ENCODE data around the gene SKP2.
A peak's percentile ranks its signal among the peaks of the same experiment; 100 is the strongest.
"Not testable (repeated sequence)": the region's sequence is repeated elsewhere in the genome, so short reads cannot be mapped to it uniquely, and the experiment has no call there.

SKP2 gene
- 6.0 to 48.7 (median 25.4) reads per million in 17 experiments for total RNA-seq

DNA sequence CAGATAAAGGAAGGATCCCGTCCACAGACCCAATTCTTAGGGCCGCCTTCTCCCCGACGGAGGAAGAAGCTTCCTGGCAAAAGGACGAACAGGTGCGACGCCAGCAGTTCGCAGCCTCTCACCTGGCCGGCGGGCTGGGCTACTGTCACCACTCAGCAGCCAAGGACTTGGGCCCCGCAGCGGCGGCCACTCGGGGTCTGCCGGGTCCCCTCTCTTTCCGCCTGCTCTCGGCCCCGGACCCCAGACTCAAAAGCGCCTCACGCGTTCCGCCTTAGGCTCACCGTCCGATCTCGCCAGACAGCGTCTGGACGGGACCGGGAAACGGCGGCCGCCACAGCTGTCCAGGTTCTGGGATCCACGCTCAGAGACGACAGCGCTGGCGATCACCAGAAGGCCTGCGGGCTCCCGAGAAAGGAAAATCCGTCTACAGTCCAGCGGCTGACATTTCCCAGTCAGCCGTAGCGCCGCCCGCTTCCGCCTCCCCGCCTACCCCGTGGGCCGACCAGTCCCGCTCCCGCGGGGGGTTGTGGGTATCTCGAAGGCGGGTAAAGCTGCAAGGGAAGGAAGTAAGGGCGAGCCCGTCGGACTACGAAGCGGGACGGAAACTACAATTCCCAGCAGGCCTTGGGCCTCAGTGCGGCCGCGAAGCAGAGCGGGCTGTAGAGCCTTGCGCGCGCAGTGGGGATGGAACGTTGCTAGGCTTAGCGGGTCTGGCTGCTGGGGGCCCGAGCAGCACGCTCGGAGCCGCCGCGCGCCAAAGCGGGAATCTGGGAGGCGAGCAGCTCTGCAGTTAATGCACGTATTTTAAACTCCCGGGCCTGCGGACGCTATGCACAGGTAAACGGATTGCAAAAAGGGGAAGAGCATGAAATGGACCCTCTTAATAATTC lies at the start of gene SKP2, which contains the start of gene LMBRD2:
TSS of gene SKP2 (plus strand) at position 678 of the 890 bp plus-strand sequence. CDS start at position 830, 152 bp downstream.
TSS of gene LMBRD2 (minus strand) at position 454 of the 890 bp plus-strand sequence. CDS start 8,538 bp downstream, outside the sequence.
- DNase-seq = peak; percentile 97 to 98 (median 98)

DNA sequence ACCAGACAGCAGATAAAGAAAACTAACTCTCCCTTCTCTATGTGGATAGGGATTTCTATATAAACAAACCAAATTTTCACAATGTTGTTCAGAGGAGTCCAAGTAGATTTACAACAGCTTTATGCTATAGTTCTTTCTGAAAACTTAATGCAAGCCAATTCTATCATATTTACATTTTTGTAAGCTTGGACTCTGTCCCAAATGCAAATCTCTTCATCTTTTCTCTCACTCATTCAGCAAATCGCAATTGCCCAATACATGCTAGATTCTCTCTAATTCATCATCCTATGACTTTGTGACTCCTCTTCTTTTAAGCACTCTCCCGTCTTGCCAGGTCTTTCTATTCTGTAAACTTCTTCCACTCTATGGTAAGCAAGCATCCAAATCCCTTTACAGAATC lies 46.1 kb upstream of the SKP2 start:
- DNase-seq = no peak

DNA sequence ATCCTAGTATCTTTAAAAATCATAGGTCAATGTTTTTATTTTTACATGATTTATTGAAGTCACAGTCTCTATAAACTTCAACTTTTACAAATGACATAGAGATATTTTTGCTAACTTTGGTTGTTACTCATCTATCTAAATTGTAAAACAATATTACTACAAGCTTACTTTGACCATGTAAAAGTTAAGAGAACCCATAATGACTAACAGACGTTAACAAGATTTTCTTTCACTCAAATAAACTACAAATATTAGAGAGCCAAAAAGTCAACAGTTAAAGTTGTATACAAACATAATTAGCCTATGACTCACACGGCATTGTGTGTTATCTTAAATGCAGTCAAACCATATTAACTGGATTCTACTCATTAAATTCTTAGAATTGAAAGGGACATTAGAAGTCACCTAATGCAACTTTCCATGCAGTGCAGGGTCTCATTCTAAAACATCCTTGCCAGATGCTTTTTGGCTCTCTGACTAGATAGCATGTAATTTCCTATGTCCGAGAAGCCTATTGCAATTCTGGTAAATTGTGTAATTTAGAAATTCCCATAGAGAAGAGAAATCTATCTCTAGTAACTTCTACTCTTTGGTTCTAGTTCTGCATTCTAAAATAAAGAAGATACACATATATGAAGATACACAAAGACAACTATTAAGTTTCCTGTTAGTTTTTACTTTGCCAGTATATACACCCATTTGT lies 43.0 kb upstream of the SKP2 start:
- peak in 1 of 4 experiments; percentile 1 for DNase-seq

DNA sequence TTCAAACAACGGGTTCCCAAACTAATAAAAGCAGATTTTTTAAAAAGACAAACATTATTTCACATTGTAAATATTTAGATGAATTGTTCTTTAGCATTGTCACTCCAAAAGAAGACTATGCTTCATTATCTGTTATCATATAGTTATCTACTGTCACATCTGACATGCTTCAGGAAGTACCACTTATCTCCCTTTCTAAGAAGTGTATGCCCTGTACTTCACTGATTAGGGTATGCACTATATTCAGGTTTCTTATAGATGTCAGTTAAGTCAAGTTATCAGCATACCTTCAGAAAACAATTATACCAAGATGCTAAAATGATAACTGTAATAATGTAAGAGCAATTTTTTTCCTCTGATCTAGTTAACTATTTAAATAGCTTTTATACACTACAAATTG lies 40.7 kb upstream of the SKP2 start:
- no peak for DNase-seq

DNA sequence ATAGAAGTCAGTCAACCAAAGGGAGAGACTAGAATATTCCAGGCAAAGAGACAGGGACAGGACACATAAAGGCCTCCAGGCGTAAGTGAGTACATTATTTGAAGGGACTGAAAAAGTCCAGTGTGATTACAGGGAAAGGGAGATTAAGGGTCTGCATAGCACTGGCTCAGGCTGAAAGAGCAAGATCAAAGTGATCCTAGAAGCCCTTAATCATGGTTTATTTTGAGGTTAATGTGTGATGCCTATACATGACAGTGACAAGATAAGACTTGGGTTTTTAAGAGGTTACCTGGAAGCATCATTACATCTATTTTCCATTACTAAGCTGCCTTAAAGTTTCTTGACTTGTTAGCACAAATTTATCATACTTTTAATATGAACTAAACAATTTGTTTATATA lies 26.0 kb upstream of the SKP2 start:
- DNase-seq = no peak

DNA sequence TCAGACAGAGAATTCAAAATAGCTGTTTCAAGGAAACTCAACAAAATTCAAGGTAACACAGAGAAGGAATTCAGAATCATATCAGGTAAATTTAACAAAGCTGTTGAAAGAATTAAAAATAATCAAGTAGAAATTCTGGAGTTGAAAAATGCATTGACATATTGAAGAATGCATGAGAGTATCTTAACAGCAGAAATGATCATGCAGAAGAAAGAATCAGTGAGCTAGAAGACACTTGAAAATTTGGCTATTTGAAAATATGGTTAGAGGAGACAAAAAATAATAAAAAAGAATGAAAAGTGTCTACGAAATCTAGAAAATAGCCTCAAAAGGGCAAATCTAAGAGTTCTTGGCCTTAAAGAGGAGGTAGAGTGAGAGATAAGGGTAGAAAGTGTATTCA lies 23.1 kb upstream of the SKP2 start:
- DNase-seq = no peak

DNA sequence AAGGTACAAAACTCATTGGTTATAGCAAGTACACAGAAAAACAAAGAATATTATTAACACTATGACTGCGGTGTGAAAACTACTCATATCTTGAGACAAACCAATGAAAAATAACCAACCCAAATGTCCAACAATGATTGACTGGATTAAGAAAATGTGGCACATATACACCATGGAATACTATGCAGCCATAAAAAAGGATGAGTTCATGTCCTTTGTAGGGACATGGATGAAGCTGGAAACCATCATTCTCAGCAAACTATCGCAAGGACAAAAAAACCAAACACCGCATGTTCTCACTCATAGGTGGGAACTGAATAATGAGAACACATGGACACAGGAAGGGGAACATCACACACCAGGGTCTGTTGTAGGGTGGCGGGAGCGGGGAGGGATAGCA lies 22.2 kb upstream of the SKP2 start:
- DNase-seq = not testable (repeated sequence)

DNA sequence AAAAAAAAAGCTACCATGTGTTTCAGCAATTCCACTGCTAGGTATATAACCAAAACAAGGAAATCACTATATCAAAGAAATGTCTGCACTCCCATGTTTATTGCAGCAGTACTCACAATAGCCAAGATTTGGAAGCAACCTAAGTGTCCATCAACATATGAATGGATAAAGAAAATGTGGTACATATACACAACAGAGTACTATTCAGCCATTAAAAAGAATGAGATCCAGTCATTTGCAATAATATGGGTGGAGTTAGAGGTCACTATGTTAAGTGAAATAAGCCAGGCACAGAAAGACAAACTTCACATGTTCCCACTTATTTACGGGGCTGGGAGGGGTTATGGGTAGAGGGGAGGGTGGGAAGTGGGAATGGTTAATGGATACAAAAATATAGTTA lies 18.9 kb upstream of the SKP2 start:
- DNase-seq = not testable (repeated sequence)

DNA sequence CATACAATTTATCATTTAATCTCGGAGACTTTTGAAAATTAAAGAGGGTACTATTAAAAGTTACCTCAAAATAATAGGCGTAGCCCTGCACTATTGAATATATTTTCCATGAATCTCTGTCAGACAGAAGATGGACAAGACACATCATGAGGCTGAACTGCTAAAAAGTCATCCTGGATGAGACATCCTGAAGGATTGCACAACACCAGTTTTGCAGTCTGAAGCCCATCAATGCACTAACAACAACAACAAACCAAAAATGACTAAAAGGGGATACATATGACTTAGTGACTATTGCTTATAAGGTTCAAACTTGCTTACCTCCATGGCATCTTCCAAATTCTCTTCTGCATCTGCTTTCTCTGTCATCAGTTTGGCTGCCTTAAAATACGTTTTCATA lies 15.9 kb upstream of the SKP2 start:
- no peak for DNase-seq

DNA sequence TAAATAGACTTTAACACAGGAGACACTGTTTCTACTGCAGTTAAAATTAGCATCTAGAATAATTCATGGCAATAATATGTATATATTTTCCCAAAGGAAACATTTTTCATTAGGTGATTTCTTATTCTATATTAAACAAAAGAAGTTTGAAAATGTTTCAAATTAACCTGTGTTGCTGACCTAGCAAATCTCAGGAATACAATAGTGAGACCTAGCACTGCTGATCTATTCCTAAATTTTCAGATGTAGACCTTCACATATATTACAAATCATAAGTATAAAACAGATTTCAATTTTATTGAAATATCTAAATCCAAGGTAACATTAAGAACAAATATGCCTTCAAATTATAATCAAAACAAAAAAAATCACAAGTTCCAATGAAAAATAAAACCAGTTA lies 15.3 kb upstream of the SKP2 start:
- no peak for DNase-seq

DNA sequence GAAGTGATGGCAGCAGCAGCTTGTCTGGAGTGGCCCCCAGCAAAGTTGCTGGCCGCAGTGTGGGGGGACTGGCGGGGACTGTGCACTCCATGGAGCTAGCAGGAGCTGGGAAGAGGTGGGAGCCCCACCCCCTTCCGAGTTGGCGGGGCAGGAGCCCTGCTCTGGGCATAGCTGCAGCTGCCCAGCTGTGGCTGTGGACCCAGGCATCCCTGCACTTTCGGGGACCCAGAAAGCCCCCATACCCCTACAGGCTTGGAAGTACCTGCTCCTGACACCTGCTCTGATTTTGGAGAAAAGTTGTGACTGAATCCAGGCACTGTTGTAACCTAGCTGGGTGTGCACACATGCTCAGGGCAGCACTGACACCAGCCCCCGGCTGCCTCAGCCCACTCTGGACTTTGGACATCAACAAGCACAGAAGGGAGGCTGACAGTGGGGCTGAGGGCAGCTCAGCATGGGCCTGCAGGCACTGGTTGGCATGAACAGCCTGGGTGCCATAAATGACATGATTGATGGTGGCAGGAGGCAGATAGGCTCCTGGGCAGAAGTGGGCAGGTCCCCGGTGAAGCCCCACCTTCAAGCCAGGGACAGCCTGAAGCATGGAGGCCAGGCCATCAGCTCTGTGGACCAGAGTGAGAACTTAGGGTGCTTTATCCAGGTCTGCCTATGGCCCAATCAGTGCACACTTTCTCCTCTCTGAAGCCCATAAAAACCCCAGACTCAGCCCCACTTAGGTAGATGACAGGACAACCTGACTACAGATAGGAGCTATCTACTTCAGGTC lies 12.8 kb upstream of the SKP2 start:
- no peak for DNase-seq

DNA sequence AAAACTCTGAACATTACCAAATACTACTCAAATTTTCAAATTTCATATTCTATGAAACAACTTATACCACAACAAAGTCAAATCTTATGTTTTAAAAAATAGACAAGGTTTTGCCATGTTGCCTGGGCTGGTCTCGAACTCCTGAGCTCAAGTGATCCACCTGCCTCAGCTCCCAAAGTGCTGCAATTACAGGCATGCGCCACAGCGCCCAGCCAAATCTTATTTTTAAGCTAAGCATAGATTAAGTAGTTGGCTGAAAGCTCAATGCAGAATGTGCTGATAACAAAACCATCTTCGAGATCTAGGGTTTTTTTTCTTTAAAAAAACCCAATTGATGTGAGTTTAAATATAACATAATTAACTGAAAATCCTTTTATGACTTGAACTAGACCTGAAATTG lies 6.6 kb upstream of the SKP2 start:
- DNase-seq = no peak

DNA sequence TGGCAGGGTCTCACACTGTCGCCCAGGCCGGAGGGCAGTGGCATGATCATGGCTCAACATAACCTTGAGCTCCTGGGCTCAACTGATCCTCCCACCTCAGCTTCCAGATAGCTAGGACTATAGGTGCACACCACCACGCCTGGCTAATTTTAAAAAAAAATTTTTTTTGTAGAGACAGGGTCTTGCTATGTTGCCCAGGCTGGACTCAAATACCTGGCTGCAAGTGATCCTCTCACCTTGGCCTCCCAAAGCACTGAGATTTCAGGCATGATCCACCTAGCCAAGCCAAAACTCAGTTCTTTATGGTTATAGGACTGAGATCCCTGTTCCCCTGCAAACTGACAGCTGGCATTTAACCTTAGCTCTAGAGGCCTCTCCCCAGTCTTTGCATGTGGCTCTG lies 5.5 kb upstream of the SKP2 start:
- DNase-seq = no peak

DNA sequence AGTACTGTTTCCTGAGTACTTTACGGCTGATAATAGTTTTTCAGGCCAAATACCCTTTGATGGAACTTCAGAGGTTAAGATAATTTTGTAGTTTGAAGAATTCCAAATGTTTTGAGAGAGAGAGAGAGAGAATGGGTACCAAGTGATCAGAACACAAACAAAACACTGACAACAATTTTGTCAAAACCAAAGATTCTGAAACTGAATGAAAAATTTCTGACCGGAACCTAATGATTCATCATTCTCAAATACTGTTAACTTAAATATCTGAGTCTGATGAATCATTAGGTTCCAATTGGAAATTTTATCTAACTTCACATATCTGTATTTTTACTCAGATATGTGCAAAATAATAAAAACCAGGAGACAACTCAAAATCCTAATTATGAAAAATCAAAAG lies 4.2 kb upstream of the SKP2 start:
- DNase-seq = no peak

DNA sequence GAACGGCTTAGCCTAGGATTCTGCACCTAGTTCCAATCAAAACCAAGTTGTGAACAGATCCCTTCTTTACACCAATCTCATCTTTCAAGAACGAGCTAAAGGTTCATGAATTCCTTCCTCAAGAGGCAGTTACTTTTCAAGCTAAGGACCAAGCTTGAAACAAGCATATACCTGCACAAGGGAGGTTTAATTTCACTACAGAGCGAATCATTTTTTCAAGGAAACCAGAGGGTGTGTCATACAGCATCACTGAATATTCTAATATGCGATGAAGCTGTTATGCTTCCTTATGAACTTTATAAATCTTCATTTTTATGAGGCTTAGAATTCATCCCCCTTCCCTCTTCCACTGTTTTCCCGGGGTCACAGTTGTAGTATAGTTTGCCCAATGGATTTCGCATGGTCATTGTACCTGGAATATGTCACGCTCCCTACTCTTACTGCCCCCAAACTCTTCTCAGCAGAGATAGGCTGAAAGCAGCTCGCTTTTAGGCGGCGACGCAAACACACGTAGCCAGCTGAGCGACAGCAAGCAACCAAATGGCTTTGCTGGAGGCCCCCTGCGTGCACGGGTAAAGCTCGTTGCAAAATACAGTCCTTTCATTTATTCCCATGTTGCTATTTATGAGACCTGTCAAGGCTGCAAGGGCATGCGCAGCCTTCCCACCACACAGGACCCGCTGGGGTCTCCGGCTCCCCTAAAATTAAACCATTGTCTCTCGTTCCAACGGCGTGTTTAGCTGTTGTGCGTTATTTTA lies 1.1 kb upstream of the SKP2 start:
- DNase-seq = peak; percentile 57 to 74 (median 67)

DNA sequence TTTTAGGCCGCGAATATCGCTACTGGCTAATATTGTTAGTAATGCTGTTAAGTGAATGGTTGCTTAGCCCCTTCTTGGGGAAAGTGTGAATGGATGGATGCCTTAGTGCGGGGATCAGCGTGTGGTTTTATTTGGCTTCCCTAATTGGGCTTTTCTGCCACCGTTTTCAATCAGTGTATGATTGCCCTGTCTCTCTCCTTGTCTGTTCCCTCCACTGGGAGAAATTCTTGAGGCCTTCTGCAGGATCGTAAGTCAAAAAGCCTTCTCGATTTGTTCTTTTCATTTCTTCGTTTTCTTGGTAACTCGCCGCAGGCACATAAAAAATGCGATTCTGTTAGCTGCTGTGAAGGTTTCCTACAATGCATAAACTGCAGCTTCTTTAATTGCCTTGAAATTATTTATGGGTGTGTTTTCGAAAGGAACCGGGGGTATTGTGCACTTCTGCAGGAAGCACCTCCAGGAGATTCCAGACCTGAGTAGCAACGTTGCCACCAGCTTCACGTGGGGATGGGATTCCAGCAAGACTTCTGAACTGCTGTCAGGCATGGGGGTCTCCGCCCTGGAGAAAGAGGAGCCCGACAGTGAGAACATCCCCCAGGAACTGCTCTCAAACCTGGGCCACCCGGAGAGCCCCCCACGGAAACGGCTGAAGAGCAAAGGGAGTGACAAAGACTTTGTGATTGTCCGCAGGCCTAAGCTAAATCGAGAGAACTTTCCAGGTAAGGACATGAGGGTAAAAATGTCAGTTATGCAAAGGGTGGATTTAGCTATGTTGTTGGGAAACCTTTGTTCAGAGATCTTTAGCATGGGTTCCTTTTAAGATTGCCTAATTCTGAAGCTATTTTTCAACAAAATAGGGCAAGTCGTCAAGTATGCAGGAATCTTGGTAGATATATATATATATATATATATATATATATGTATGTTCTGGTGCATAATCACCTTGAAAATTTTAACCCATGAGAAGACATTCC lies 700 bp downstream of the SKP2 start:
- peak in 3 of 4 experiments; percentile 4 to 17 (median 8) for DNase-seq

DNA sequence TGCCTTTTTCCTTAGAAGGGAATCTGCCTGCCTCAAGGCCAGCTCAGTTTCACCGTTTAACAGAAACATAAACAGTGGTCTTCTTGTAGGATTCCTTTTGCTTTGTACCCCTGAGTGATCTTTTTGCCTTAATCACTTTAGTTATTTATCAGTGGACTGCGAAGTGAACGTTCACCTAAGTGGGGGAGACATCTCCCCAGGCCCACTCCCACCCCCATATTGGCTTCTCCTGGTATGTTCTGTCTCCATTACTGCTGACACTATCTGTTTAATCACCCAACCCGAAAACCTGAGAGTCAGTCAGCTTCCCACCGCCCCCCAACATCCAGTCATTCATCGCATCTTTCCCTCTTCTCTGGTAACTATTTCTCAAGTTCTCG lies 1.4 kb downstream of the SKP2 start:
- no peak for DNase-seq

DNA sequence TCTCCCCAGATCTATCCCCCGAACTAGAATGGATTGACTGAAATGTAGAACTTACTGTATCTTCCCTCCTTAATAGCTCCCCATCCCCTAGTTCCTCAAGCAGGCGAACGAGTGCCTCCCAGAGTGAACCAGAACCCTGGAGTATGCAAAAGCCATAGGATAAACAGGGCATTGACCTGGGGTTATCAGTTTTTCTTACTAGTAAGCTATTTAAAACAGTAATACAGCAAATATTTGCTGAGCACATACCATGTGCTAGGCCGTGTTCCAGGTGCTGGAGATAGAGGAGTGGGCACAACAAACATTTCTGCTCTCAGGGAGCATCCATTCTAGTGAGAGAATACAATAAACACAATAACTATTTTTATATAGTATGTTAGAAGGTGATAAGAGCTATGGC lies 1.8 kb downstream of the SKP2 start:
- no peak for DNase-seq

DNA sequence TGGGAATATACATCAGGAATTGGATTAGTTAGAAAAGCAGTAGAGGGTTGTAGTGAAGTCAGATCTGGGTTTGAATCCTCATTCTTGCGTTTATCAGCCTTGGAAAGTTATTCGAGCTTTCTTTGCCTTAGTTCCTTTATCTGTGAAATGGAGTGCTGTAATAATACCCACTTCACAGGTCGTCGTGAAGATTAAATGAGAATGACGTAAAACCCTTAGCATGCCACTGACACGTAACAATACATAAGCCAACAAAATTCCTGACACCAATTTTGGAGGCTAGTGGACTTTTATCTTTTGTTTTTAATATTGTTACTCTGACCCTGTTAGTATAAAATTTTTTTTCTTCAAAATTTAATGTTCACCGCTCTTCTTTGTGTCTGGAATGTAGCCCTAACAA lies 3.4 kb downstream of the SKP2 start:
- no peak for DNase-seq

DNA sequence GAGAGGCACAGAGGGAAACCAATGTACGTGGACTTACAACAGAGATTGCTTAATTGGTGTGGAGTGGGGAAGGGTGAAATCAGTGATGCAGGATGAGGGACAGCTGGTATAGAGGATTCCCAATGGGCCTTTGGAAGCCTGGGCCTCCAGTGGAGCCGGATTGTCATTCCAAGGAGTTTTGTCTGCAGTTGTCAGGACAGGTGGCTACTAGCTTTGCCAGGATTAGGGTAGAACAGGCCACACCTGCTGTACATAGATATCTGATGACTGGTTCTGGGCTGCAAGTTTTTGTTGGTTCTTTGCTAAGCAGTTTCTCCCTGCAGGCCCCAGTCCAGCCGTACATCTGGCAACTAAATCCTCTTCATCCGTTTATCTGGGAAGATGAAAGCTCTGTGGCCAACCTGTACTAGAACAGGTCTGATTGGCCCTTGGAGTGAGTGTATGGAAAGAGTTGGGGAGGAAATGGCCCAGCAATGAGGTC lies 4.2 kb downstream of the SKP2 start:
- DNase-seq = no peak

DNA sequence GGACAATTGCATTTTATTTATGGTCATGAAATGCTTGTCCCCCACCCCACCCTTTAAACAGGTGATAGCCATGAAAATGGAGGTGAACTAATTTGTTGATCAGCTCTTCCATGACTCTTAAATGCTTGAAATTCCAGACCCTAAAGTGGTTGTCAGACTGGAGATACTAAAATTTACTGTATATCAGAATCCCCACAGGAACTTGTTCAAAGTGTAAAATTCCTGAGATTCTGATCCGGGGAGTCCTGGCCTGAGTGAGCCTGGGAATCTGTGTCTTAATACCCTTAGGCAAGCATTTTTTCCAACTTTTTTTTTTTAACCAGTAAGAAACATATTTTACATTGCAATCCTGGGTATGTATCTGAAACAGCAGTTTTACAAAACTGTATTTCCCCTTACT lies 4.7 kb downstream of the SKP2 start:
- DNase-seq = peak in 1 of 4 experiments; percentile 1

All from suppressor macrophage (primary cell).